Spinal cord (tissue), 10 donors: Measurements from ENCODE around the gene CFAP46. TPM values are rescaled to one million over a fixed set of nuclear protein-coding genes. Genes with fewer than 3 reads are reported as not detected.

Experiments used
- DNase-seq, 6 donors: peaks; one replicate each; pipeline versions ENCODE4 v3.0.0 to v3.0.0-alpha.2; 2013 to 2015; ENCODE audit warnings: low spot score in 6 of 6, low read depth in 4 of 6
- H3K27ac ChIP-seq: one replicate; pipeline ENCODE4 v1.5.1; 2013; ENCODE audit warnings: low read depth, low read length, control low read depth
- H3K27me3 ChIP-seq: one replicate; pipeline ENCODE4 v1.6.1; 2013; ENCODE audit warnings: low read length; ENCODE audit not compliant: control insufficient read depth, insufficient read depth
- H3K36me3 ChIP-seq: one replicate; pipeline ENCODE4 v1.6.1; 2013; ENCODE audit warnings: low read length; ENCODE audit not compliant: control insufficient read depth, insufficient read depth
- H3K4me1 ChIP-seq: one replicate; pipeline ENCODE4 v1.6.1; 2013; ENCODE audit warnings: low read length; ENCODE audit not compliant: control insufficient read depth, insufficient read depth
- H3K4me3 ChIP-seq: one replicate; pipeline ENCODE4 v1.5.1; 2013; ENCODE audit warnings: low read depth, low read length, control low read depth
- H3K9me3 ChIP-seq: one replicate; pipeline ENCODE4 v1.6.1; 2013; ENCODE audit warnings: low read length; ENCODE audit not compliant: control insufficient read depth, insufficient read depth
- WGBS: methylation state at CpG from one replicate; pipeline ENCODE4 v1.1.5; 2013; ENCODE audit warnings: missing lambda C conversion rate; ENCODE audit not compliant: insufficient coverage; 5-methylcytosine and 5-hydroxymethylcytosine counted together
- polyA plus RNA-seq, 2 donors: library from polyadenylated mRNA; unstranded; fragments of 120-200 nt; gene quantifications; one replicate each; pipeline ENCODE4 v1.2.1, GENCODE V29; 2013; ENCODE audit not compliant: insufficient read length in 2 of 2
- total RNA-seq, 2 donors: library from RNA; depleted of rRNA in 1 of 2; stranded (reverse); fragments of 120-200 nt in 1 of 2; fragments of >200 nt in 1 of 2; gene quantifications; one replicate each; pipeline versions ENCODE4 v1.2.3 to v1.2.4, GENCODE V29; 2013 to 2014
- donor health status: healthy.

CFAP46 gene
- total and polyA plus RNA-seq, 4 donors, result 5.3 to 14.3 (median 13.2) TPM

DNA sequence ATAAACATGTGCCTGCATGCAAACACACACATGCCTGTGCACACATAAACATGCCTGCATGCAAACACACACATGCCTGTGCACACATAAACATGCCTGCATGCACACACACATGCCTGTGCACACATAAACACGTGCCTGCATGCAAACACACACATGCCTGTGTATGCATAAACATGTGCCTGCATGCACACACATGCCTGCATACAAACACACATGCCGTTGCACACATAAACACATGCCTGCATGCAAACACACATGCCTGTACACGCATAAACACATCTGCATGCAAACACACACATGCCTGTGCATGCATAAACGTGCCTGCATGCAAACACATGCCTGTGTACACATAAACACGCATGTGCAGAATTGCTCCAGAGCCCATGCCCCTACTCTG is 178.8 kb downstream of the CFAP46 start:
- no peak for DNase-seq
- H3K27me3 ChIP-seq, result no peaks in the 10 kb centered on the region
- no peak overlapping the region for H3K4me3 ChIP-seq
- H3K4me1 ChIP-seq, result peaks cover 10% of the 10 kb centered on the region
- WGBS, result 96% methylated on average over 5 of the region's 5 CpGs
- peaks cover 58% of the 10 kb centered on the region for H3K36me3 ChIP-seq
- no peak overlapping the region for H3K27ac ChIP-seq
- H3K9me3 ChIP-seq, result no peaks in the 10 kb centered on the region

DNA sequence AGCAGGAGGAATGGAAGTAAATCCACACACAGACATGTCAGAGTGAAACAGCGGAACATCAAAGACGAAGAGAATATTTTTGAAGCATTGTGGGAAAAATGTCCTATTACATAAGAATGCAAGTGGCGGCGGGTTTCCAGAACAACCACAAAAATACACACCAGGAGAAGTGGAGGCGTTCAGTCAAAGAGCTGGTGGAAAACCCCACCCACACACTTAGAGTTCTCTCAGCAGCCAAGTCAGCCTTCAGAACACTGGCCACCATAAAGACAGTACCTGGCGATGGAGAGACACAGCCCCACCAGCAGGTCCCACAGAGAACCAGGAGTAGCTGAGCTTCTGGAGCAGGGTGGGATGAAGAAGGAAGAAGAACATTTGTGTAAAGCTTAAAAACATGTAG is 180.1 kb downstream of the CFAP46 start:
- Histone ChIP-seq H3K27ac (no peak overlapping the region), H3K4me3 (no peak overlapping the region), H3K9me3 (no peaks in the 10 kb centered on the region)

DNA sequence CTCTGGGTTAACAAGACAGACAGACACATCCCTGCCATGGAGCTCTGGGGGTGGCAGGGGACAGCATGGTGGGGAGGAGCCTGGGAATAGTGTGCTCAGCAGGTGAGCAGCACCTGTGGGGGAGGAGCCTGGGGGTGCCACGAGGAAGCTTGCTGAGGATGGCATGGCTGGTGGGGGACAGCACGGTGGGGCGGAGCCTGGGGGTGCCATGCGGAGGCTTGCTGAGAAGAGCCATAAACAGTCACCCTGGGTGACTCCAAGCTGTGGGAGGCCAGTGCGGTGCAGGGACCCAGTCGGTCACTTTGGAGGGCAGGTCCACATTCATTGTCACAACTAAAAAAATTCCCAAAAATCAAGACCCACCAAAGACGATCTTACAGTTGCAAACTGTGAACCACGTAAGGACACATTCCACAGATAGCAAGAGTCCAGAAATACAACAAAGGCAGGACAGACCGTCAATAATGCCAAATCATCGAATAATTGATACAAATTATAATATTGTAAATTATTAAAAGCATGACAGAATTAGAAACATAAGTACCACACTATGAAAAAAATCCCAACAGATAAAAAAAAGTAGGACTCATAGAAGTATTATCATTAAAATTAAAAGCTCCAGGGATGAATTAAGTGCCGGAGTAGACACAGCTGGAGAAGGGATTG is 180.8 kb downstream of the CFAP46 start:
- DNase-seq, result no peak
- H3K27ac ChIP-seq, result no peak overlapping the region
- no peaks in the 10 kb centered on the region for H3K9me3 ChIP-seq
- H3K4me3 ChIP-seq, result no peak overlapping the region
- no peaks in the 10 kb centered on the region for H3K27me3 ChIP-seq
- H3K36me3 ChIP-seq, result peaks cover 58% of the 10 kb centered on the region
- 99% methylated on average over 7 of the region's 11 CpGs for WGBS
- H3K4me1 ChIP-seq, result peaks cover 10% of the 10 kb centered on the region

More for the DNA sequence above, 180.1 kb downstream of the CFAP46 start:
- 100% methylated on average over 2 of the region's 6 CpGs for WGBS
- peaks cover 10% of the 10 kb centered on the region for H3K4me1 ChIP-seq
- peaks cover 58% of the 10 kb centered on the region for H3K36me3 ChIP-seq
- H3K27me3 ChIP-seq, result no peaks in the 10 kb centered on the region
- no peak for DNase-seq

DNA sequence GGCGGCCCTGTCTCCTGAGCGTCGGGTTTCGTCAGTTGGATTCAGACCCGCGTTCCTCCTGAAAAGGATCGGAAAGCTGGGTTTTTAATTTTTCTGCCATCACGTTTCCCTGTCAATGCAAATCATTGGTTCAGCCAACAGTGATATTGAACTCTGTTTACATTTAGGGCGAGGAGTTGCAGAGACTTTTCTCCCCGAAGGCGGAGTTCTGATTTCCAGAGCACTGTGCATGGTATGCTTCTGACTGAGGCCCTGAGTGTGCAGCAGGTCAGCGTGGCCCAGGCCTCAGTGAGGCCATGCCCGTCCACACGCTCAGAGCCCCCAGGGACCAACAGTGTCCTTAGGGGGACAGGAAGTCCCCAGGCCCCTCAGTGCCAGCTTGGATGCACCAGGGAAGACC is 183.5 kb downstream of the CFAP46 start:
- no peaks in the 10 kb centered on the region for H3K27me3 ChIP-seq
- DNase-seq, result no peak
- no peaks in the 10 kb centered on the region for H3K4me1 ChIP-seq
- no peaks in the 10 kb centered on the region for H3K9me3 ChIP-seq
- H3K36me3 ChIP-seq, result peaks cover 75% of the 10 kb centered on the region
- 95% methylated on average over 14 of the region's 14 CpGs for WGBS
- no peak overlapping the region for H3K27ac ChIP-seq
- no peak overlapping the region for H3K4me3 ChIP-seq

Other genes starting within 250 kb of the CFAP46 start
- gene NKX6-2, start 156.4 kb downstream of the CFAP46 start, total RNA-seq, result 10 to 100 TPM; 11.6 to 16.9 TPM
- gene NKX6-2, start 156.4 kb downstream of the CFAP46 start, polyA plus RNA-seq, result 10 to 100 TPM; 37.6 to 40.4 TPM
- gene ADGRA1, start 145.4 kb upstream of the CFAP46 start, total RNA-seq, result 1 to 10 TPM; 3.4 to 5.5 TPM
- 10 to 100 TPM; 26.6 to 31.1 TPM for gene ADGRA1, start 145.4 kb upstream of the CFAP46 start, polyA plus RNA-seq
- 10 to 100 TPM in 1 of 2 donors, 1 to 10 TPM in 1; 8.3 to 14.3 TPM for gene KNDC1, start 217.6 kb upstream of the CFAP46 start, total RNA-seq
- 10 to 100 TPM; 32.8 to 35.8 TPM for gene KNDC1, start 217.6 kb upstream of the CFAP46 start, polyA plus RNA-seq